HepG2 (cell line): ENCODE data around the gene TXNDC12.

Experiments
- ARHGAP35 ChIP-seq: sonication (generic); formaldehyde crosslinking; IDR thresholded peaks from 2 replicates; pipeline ENCODE4 v1.9.0; 2022; ENCODE audit warnings: mild to moderate bottlenecking, inconsistent platforms, moderate library complexity, missing genetic modification reagents, borderline replicate concordance
- POLR2A ChIP-seq, 2 experiments: IDR thresholded peaks; 2 replicates each; pipeline ENCODE4 v1.6.1; 2011; ENCODE audit warnings: low read depth in 2 of 2, low read length in 2 of 2, mild to moderate bottlenecking in 1 of 2, moderate library complexity in 1 of 2; ENCODE audit not compliant: insufficient read depth in 1 of 2
- TAF1 ChIP-seq: sonication (generic); formaldehyde crosslinking; IDR thresholded peaks from 2 replicates; pipeline ENCODE4 v1.4.0; 2020; ENCODE audit warnings: missing genetic modification reagents
- TCF7L2 ChIP-seq: IDR thresholded peaks from 2 replicates; pipeline ENCODE4 v1.6.1; 2011; ENCODE audit warnings: mild to moderate bottlenecking, low read depth, low read length, moderate library complexity
- YEATS2 ChIP-seq: sonication (generic); formaldehyde crosslinking; IDR thresholded peaks from 2 replicates; pipeline ENCODE4 v1.4.0; 2020; ENCODE audit warnings: missing genetic modification reagents, borderline replicate concordance
- ZFX ChIP-seq: sonication (generic); formaldehyde crosslinking; IDR thresholded peaks from 2 replicates; pipeline ENCODE4 v1.4.0; 2020; ENCODE audit warnings: mild to moderate bottlenecking, low read depth, missing genetic modification reagents, moderate library complexity
- ZMAT3 ChIP-seq: sonication (generic); formaldehyde crosslinking; conservative IDR thresholded peaks from 2 replicates; pipeline ENCODE4 v1.7.0; 2021; ENCODE audit warnings: missing genetic modification reagents
- ZNF224 ChIP-seq: sonication (generic); formaldehyde crosslinking; IDR thresholded peaks from 2 replicates; pipeline ENCODE4 v1.5.0; 2020; ENCODE audit warnings: mild to moderate bottlenecking, missing genetic modification reagents
- ZNF274 ChIP-seq: sonication (generic); formaldehyde crosslinking; IDR thresholded peaks from 2 replicates; pipeline ENCODE4 v1.5.1; 2020; ENCODE audit warnings: mild to moderate bottlenecking, missing genetic modification reagents
- TF ChIP-seq, protein P1 (sequence below): IDR thresholded peaks from 2 replicates; pipeline ENCODE4 v1.6.1; 2012; ENCODE audit warnings: inconsistent platforms
- TF ChIP-seq, protein P2 (sequence below): IDR thresholded peaks from 2 replicates; pipeline ENCODE4 v1.6.1; 2016; ENCODE audit warnings: missing genetic modification reagents, missing compliant biosample characterization
- TF ChIP-seq, protein P3 (sequence below): conservative IDR thresholded peaks from 2 replicates; pipeline ENCODE4 v1.6.1; 2018; ENCODE audit warnings: missing genetic modification reagents
- TF ChIP-seq, protein P4 (sequence below): sonication (generic); formaldehyde crosslinking; IDR thresholded peaks from 2 replicates; pipeline ENCODE4 v1.5.0; 2020; ENCODE audit warnings: mild to moderate bottlenecking, missing genetic modification reagents, moderate library complexity
- TF ChIP-seq, protein P5 (sequence below): sonication (generic); formaldehyde crosslinking; IDR thresholded peaks from 2 replicates; pipeline ENCODE4 v1.5.1; 2020; ENCODE audit warnings: mild to moderate bottlenecking, missing genetic modification reagents

DNA sequence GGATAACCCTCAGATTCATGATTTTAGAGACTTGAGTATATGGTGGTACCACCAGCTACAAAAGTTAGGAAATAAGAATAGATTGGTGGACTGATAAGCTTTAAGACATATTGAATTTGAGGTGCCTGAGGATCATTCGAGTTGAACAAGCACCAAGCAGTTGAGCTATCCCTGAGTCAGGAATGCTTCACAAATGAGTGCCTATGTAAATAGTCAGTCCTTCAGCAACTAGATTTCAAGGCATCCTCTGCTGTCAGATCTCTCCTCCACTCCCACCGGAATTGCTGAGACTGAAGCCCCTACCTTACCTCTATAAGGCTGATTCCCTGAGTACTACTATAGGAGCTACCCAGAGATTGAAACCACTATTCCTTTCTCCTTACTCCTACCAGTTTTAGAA is 8.2 kb upstream of the TXNDC12 start:
- TF ChIP-seq, protein P1, sequence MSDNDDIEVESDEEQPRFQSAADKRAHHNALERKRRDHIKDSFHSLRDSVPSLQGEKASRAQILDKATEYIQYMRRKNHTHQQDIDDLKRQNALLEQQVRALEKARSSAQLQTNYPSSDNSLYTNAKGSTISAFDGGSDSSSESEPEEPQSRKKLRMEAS: no peak
- TF ChIP-seq, protein P2, sequence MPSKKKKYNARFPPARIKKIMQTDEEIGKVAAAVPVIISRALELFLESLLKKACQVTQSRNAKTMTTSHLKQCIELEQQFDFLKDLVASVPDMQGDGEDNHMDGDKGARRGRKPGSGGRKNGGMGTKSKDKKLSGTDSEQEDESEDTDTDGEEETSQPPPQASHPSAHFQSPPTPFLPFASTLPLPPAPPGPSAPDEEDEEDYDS (CRISPR knock-in tag): no peak
- no peak for TF ChIP-seq ZNF224 (CRISPR knock-in tag)
- TF ChIP-seq TAF1 (CRISPR knock-in tag): no peak
- TF ChIP-seq POLR2A (IDR thresholded peaks at IDR 0.05; ENCODE audit: insufficient read depth in 1 of 2, low read depth in 2 of 2, low read length in 2 of 2): no peak
- no peak for TF ChIP-seq ZMAT3 (CRISPR knock-in tag)
- TF ChIP-seq, protein P3, sequence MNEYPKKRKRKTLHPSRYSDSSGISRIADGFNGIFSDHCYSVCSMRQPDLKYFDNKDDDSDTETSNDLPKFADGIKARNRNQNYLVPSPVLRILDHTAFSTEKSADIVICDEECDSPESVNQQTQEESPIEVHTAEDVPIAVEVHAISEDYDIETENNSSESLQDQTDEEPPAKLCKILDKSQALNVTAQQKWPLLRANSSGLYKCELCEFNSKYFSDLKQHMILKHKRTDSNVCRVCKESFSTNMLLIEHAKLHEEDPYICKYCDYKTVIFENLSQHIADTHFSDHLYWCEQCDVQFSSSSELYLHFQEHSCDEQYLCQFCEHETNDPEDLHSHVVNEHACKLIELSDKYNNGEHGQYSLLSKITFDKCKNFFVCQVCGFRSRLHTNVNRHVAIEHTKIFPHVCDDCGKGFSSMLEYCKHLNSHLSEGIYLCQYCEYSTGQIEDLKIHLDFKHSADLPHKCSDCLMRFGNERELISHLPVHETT: no peak
- TF ChIP-seq, protein P4, sequence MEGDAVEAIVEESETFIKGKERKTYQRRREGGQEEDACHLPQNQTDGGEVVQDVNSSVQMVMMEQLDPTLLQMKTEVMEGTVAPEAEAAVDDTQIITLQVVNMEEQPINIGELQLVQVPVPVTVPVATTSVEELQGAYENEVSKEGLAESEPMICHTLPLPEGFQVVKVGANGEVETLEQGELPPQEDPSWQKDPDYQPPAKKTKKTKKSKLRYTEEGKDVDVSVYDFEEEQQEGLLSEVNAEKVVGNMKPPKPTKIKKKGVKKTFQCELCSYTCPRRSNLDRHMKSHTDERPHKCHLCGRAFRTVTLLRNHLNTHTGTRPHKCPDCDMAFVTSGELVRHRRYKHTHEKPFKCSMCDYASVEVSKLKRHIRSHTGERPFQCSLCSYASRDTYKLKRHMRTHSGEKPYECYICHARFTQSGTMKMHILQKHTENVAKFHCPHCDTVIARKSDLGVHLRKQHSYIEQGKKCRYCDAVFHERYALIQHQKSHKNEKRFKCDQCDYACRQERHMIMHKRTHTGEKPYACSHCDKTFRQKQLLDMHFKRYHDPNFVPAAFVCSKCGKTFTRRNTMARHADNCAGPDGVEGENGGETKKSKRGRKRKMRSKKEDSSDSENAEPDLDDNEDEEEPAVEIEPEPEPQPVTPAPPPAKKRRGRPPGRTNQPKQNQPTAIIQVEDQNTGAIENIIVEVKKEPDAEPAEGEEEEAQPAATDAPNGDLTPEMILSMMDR (CRISPR knock-in tag): no peak
- no peak for TF ChIP-seq ARHGAP35
- TF ChIP-seq ZNF274 (CRISPR knock-in tag): no peak
- no peak for TF ChIP-seq YEATS2 (CRISPR knock-in tag)
- no peak for TF ChIP-seq TCF7L2
- TF ChIP-seq ZFX (CRISPR knock-in tag): no peak
- TF ChIP-seq, protein P5, sequence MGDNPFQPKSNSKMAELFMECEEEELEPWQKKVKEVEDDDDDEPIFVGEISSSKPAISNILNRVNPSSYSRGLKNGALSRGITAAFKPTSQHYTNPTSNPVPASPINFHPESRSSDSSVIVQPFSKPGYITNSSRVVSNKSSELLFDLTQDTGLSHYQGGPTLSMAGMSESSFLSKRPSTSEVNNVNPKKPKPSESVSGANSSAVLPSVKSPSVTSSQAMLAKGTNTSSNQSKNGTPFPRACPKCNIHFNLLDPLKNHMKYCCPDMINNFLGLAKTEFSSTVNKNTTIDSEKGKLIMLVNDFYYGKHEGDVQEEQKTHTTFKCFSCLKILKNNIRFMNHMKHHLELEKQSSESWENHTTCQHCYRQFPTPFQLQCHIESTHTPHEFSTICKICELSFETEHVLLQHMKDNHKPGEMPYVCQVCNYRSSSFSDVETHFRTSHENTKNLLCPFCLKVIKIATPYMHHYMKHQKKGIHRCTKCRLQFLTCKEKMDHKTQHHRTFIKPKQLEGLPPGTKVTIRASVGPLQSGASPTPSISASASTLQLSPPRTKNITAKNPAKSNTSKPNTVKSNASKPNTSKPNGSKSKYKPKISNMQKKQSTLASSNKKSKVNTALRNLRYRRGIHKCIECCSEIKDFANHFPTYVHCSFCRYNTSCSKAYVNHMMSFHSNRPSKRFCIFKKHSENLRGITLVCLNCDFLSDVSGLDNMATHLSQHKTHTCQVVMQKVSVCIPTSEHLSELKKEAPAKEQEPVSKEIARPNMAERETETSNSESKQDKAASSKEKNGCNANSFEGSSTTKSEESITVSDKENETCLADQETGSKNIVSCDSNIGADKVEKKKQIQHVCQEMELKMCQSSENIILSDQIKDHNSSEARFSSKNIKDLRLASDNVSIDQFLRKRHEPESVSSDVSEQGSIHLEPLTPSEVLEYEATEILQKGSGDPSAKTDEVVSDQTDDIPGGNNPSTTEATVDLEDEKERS (CRISPR knock-in tag): no peak
